ENCODE data around the gene JUND.
"Not testable (repeated sequence)": the region's sequence is repeated elsewhere in the genome, so short reads cannot be mapped to it uniquely, and the experiment has no call there.

JUND gene

DNA sequence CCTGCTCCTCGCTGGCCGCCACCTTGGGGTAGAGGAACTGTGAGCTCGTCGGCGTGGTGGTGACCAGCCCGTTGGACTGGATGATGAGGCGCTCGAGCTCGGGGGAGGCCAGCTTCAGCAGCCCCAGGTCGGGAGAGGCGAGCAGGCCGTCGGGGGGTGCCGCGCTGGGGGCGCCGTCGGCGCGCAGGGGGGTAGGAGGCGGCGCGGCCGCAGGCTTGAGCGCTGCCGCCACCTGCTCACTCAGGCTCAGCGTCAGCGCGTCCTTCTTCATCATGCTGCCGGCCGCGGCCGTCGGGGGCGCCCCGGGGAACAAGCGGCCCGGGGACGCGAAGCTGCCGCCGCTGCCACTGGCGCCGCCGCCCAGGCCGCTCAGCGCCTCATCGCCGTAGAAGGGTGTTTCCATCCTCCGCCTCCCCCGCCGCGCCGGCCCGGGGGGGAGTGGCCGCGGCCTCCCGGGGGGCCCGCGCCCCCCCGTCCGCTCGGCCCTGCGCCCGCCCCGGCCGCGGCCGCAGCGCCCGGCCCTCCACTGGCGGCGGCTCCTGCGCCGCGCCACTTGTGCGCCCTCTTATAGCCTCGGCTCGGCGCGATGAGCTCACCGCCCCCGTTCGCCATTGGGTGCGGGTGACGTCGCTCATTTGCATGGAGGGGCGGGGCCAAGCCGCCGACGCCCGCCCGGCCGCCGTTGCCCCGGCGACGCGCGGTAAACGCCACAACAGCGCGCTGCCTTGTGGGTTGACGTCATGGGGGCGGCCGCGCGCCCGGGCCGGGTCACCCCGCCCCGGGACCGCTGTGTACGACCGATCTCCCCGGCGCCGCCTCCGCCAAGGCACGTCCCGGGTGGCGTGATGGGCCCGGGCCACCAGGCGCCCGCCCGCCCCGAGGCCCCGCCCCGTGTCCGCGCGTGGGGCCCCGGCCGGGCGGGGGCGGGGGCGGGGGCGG is at the start of gene JUND:
TSS of gene JUND (minus strand) at position 541 of the 939 bp plus-strand sequence. CDS start at position 403, 138 bp downstream.
- TF ChIP-seq JUND (IDR thresholded peaks at IDR 0.05; ENCODE audit: low read depth): no peak
- in situ Hi-C loops (cut with HindIII; ENCODE audit: low pct_unique_long_range_greater_than_20kb, low sequenced_read_pairs): no loop called here
- peak; percentile 86 to 97 for DNase-seq (ENCODE audit: low read depth in 1 of 2, low spot score in 1 of 2)

- DNase-seq (ENCODE audit: low read depth in 1 of 2, low spot score in 1 of 2): no peak
- in situ Hi-C loops (cut with HindIII; ENCODE audit: low pct_unique_long_range_greater_than_20kb, low sequenced_read_pairs): no loop called here
- TF ChIP-seq JUND (IDR thresholded peaks at IDR 0.05; ENCODE audit: low read depth): no peak
These were observed 49.4 kb upstream of the JUND start for GRCh38 chr19:18330868-18331267.

DNA sequence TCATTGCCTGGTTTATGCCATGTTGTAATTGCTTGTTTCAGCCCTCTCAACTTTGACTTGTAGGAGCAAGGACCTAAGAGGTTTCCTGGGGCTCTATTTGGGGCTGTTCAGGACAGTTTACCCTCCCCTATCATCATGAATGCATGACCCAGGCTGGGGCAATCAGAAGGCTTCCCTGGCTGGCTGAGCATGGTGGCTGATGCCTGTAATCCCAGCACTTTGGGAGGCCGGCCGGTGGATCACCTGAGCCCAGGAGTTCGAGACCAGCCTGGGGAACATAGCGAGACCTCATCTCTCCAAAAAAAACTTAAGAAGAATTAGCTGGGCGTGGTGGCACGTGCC is 47.6 kb upstream of the JUND start:
- in situ Hi-C loops (cut with HindIII; ENCODE audit: low pct_unique_long_range_greater_than_20kb, low sequenced_read_pairs): no loop called here
- no peak for TF ChIP-seq JUND (IDR thresholded peaks at IDR 0.05; ENCODE audit: low read depth)
- DNase-seq (ENCODE audit: low read depth in 1 of 2, low spot score in 1 of 2): no peak

DNA sequence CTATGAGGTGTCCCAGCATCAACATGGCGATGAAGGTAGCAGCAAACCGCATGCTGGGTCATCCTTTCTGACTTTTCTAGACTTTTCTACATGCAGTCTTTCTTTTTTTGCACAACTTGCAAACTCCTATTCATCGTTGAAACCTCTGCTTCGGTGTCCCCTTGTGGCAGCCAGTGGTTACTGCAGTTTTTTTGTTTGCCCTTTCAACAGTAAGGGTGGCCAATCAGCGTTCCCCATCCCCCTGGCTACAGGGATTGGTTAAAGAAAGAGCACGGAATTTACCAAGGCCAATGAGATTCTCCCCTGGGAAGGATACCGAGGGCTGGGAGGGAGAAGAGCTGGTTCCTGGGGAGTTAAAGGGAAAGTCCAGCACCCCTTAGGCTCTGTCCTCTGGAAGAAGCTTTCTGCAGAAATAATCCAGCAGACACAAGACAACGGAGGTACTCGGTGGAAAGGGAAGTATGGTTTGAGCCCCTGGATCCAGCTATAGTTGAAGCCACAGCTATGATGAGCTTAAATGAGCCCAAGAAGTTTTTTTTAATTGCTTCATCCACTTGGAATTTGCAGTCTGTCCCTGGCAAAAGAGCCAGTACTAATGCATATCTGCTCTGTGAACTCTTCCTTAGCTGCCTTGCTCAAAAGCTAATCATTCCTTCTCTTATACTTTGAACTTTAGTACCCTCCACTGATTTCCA is 47.1 kb upstream of the JUND start:
- peak; percentile 92 to 97 for DNase-seq (ENCODE audit: low read depth in 1 of 2, low spot score in 1 of 2)
- in situ Hi-C loops (cut with HindIII; ENCODE audit: low pct_unique_long_range_greater_than_20kb, low sequenced_read_pairs): no loop called here
- TF ChIP-seq JUND (IDR thresholded peaks at IDR 0.05; ENCODE audit: low read depth): no peak

GRCh38 chr19:18326772-18327171 is 45.4 kb upstream of the JUND start:
- in situ Hi-C loops (cut with HindIII; ENCODE audit: low pct_unique_long_range_greater_than_20kb, low sequenced_read_pairs): no loop called here
- no peak for TF ChIP-seq JUND (IDR thresholded peaks at IDR 0.05; ENCODE audit: low read depth)
- peak in 1 of 2 experiments; percentile 64 for DNase-seq (ENCODE audit: low read depth in 1 of 2, low spot score in 1 of 2)

GRCh38 chr19:18324373-18324731 is 42.9 kb upstream of the JUND start:
- DNase-seq (ENCODE audit: low read depth in 1 of 2, low spot score in 1 of 2); in situ Hi-C loops (cut with HindIII; ENCODE audit: low pct_unique_long_range_greater_than_20kb, low sequenced_read_pairs): not testable (repeated sequence)

DNA sequence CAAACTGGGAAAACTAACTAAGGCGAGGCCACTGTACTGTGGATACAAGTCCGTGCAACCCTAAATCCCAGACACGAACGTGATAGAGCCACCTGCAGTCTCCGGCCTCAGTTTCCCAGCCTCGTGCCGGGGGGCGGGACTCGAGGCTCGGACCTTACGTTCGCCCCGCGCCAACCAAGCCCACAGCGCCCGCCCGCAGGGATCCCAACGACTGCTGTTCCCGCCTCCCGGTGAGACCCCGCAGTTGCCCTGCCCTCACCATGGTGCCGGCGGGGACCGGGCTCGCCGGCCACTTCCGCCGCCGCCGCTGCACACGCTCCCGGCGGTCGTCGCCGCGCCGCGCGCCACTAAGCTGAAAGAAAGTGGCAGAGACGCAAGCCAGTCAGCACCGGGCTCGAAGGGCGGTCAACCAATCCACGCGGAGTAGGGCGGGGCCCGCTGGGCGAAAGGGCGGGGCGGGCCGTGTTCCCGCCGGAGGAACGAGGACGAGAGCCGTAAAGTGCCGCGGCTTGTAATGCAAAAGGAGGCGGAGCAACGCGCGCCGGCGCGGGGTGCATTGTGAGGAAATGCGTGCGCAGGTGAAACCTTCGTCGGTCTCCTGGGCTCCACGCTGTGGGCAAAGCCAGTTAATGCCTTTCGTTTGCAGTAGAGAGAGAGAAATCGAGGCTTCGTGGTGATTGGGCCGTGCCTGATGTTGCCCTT is 41.5 kb upstream of the JUND start, which contains the start of gene LSM4:
TSS of gene LSM4 (minus strand) at position 318 of the 702 bp plus-strand sequence. CDS start at position 262, 56 bp downstream.
- no peak for TF ChIP-seq JUND (IDR thresholded peaks at IDR 0.05; ENCODE audit: low read depth)
- in situ Hi-C loops (cut with HindIII; ENCODE audit: low pct_unique_long_range_greater_than_20kb, low sequenced_read_pairs): no loop called here
- DNase-seq (ENCODE audit: low read depth in 1 of 2, low spot score in 1 of 2): peak; percentile 90 to 97

GRCh38 chr19:18322318-18322758 is 40.9 kb upstream of the JUND start:
- TF ChIP-seq JUND (IDR thresholded peaks at IDR 0.05; ENCODE audit: low read depth): no peak
- in situ Hi-C loops (cut with HindIII; ENCODE audit: low pct_unique_long_range_greater_than_20kb, low sequenced_read_pairs): no loop called here

DNA sequence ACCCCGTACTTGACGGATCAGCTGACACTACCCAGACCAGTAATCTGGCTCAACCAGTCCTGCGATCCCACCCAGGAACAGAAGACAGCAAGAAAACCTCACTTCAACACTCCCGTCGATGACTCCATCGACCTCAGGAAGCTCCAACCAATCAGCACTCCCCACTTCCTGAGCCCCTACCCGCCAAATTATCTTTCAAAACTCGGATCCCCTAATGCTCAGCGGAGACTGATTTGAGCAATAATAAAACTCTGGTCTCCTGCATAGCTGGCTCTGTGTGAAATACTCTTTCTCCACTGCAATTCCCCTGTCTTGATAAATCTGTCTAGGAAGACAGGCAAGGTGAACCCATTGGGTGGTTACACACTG is 40.3 kb upstream of the JUND start:
- TF ChIP-seq JUND (IDR thresholded peaks at IDR 0.05; ENCODE audit: low read depth): no peak
- DNase-seq (ENCODE audit: low read depth in 1 of 2, low spot score in 1 of 2): no peak
- in situ Hi-C loops (cut with HindIII; ENCODE audit: low pct_unique_long_range_greater_than_20kb, low sequenced_read_pairs): no loop called here

More at GRCh38 chr19:18322318-18322758, 40.9 kb upstream of the JUND start:
- DNase-seq (ENCODE audit: low read depth in 1 of 2, low spot score in 1 of 2): peak in 1 of 2 experiments; percentile 40

- TF ChIP-seq JUND (IDR thresholded peaks at IDR 0.05; ENCODE audit: low read depth): no peak
- in situ Hi-C loops (cut with HindIII; ENCODE audit: low pct_unique_long_range_greater_than_20kb, low sequenced_read_pairs): no loop called here
- DNase-seq (ENCODE audit: low read depth in 1 of 2, low spot score in 1 of 2): peak in 1 of 2 experiments; percentile 36
These were observed 39.7 kb upstream of the JUND start for GRCh38 chr19:18320865-18321733.

GRCh38 chr19:18319591-18320135 is 38.2 kb upstream of the JUND start:
- in situ Hi-C loops (cut with HindIII; ENCODE audit: low pct_unique_long_range_greater_than_20kb, low sequenced_read_pairs): no loop called here
- peak in 1 of 2 experiments; percentile 90 for DNase-seq (ENCODE audit: low read depth in 1 of 2, low spot score in 1 of 2)
- no peak for TF ChIP-seq JUND (IDR thresholded peaks at IDR 0.05; ENCODE audit: low read depth)
